Stomach (tissue), 9 donors: ENCODE measurements around the gene MARCHF10. TPM values are rescaled to one million over a fixed set of nuclear protein-coding genes. Genes with fewer than 3 reads are reported as not detected.

Experiments used
- DNase-seq, 2 donors: peaks; one replicate each; pipeline versions ENCODE4 v3.0.0 to v3.0.0-alpha.2; 2013 to 2019
- H3K27ac ChIP-seq, 5 donors: fragments of 200-600 bp in 4 of 5; sonication (generic) in 4 of 5; one replicate each; pipeline ENCODE4 v1.5.1; 2013 to 2019; ENCODE audit warnings: mild to moderate bottlenecking in 1 of 5, moderate library complexity in 1 of 5
- H3K27me3 ChIP-seq, 3 donors: fragments of 200-600 bp; sonication (generic); one replicate each; pipeline ENCODE4 v1.5.1; 2017 to 2019; ENCODE audit warnings: mixed run types in 1 of 3
- H3K36me3 ChIP-seq, 4 donors: fragments of 200-600 bp; sonication (generic); 1 replicate in 3 of 4; 2 replicates in 1 of 4; pipeline ENCODE4 v1.5.1; 2016 to 2019
- H3K4me1 ChIP-seq, 4 donors: fragments of 200-600 bp; sonication (generic); one replicate each; pipeline ENCODE4 v1.5.1; 2016 to 2019
- H3K4me3 ChIP-seq, 4 donors: fragments of 200-600 bp; sonication (generic) in 3 of 4; one replicate each; pipeline ENCODE4 v1.5.1; 2016 to 2019; ENCODE audit warnings: mild to moderate bottlenecking in 1 of 4
- H3K9me3 ChIP-seq, 4 donors: fragments of 200-600 bp; sonication (generic); one replicate each; pipeline ENCODE4 v1.5.1; 2016 to 2019
- CTCF ChIP-seq, 7 experiments: fragments of 450-650 bp in 4 of 7; fragments of 200-600 bp in 3 of 7; sonication (generic) in 3 of 7; IDR thresholded peaks; one replicate each; pipeline ENCODE4 v1.5.1; 2016 to 2019; ENCODE audit warnings: antibody characterized with exemption in 7 of 7, control low read depth in 2 of 7, mild to moderate bottlenecking in 1 of 7
- EP300 ChIP-seq: sonication (generic); formaldehyde crosslinking; IDR thresholded peaks from one replicate; pipeline ENCODE4 v1.6.1; 2017; ENCODE audit warnings: antibody characterized with exemption
- POLR2A ChIP-seq, 4 donors: fragments of 450-650 bp; IDR thresholded peaks; one replicate each; pipeline ENCODE4 v1.6.1; 2016; ENCODE audit warnings: antibody characterized with exemption in 4 of 4, control low read depth in 2 of 4, mild to moderate bottlenecking in 1 of 4, moderate library complexity in 1 of 4
- POLR2AphosphoS5 ChIP-seq, 3 donors: sonication (generic); formaldehyde crosslinking; IDR thresholded peaks; one replicate each; pipeline ENCODE4 v1.6.1; 2016; ENCODE audit warnings: antibody characterized with exemption in 3 of 3
- WGBS, 5 donors: extraction: QIAGEN DNeasy Blood & Tissue Kit in 3 of 5; methylation state at CpG; one replicate each; pipeline versions ENCODE4 v1.1.5 to v1.1.7; 2013 to 2018; 5-methylcytosine and 5-hydroxymethylcytosine counted together
- intact Hi-C: fragments of 100-400 bp; cut with DNase I; formaldehyde crosslinking; loops from one replicate; pipeline ENCODE4 v1.15.1; 2023; ENCODE audit warnings: low total_unique reads
- polyA plus RNA-seq, 3 donors: library from polyadenylated mRNA; stranded (reverse); fragments of 200-250 nt; gene quantifications; one replicate each; pipeline ENCODE4 v1.2.3, GENCODE V29; 2013
- total RNA-seq, 5 donors: library from RNA; depleted of rRNA; stranded (reverse); fragments of >200 nt; gene quantifications; one replicate each; pipeline versions ENCODE4 v1.1.0 to v1.2.3, GENCODE V29; 2014 to 2016
- donor health status: healthy with polysubstance abuse.
- donor health status: Bipolar disorder and iron deficiency.
- donor health status: healthy.

Gene MARCHF10
- total and polyA plus RNA-seq, 8 donors: 0.31 to 0.89 TPM; not detected in 6

GRCh38 chr17:62775876-62776275, 32.2 kb downstream of the MARCHF10 start:
- no peak for DNase-seq
- H3K9me3 ChIP-seq: peaks cover 0 to 6% (median 0%) of the 10 kb centered on the region in 4 donors
- no peak overlapping the region for H3K4me3 ChIP-seq
- H3K27me3 ChIP-seq: peaks cover 0 to 10% (median 0%) of the 10 kb centered on the region in 3 donors
- no peak overlapping the region for H3K27ac ChIP-seq
- intact Hi-C loops: no loop called here
- TF ChIP-seq POLR2AphosphoS5 (IDR thresholded peaks at IDR 0.05): no peak
- TF ChIP-seq POLR2A (IDR thresholded peaks at IDR 0.05): no peak
- TF ChIP-seq EP300: no peak
- TF ChIP-seq CTCF (IDR thresholded peaks at IDR 0.05): no peak
- H3K4me1 ChIP-seq: peaks cover 5 to 20% (median 12%) of the 10 kb centered on the region in 4 donors
- H3K36me3 ChIP-seq: no peaks in the 10 kb centered on the region
- WGBS, 5 donors: 94 to 98% (median 96%) methylated on average over 4 of the region's 4 CpGs

- peaks cover 0 to 7% (median 4%) of the 10 kb centered on the region in 4 donors for H3K4me1 ChIP-seq
- no peak for DNase-seq
- H3K27me3 ChIP-seq: peaks cover 0 to 10% (median 0%) of the 10 kb centered on the region in 3 donors
- H3K27ac ChIP-seq: no peak overlapping the region
- WGBS, 5 donors: 42 to 81% (median 67%) methylated on average over 3 to 5 of the region's 5 CpGs
- H3K4me3 ChIP-seq: no peak overlapping the region
- no peaks in the 10 kb centered on the region for H3K36me3 ChIP-seq
- TF ChIP-seq EP300 (no peak), POLR2AphosphoS5 (IDR thresholded peaks at IDR 0.05) (no peak), CTCF (IDR thresholded peaks at IDR 0.05) (no peak), POLR2A (IDR thresholded peaks at IDR 0.05) (no peak)
- peaks cover 0 to 6% (median 0%) of the 10 kb centered on the region in 4 donors for H3K9me3 ChIP-seq
- intact Hi-C loops: no loop called here
These were observed 33.8 kb downstream of the MARCHF10 start for GRCh38 chr17:62774338-62774737.

GRCh38 chr17:62767997-62768396, 40.1 kb downstream of the MARCHF10 start:
- no peaks in the 10 kb centered on the region for H3K36me3 ChIP-seq
- H3K4me1 ChIP-seq: no peaks in the 10 kb centered on the region
- no peak for TF ChIP-seq EP300
- no peak for TF ChIP-seq POLR2AphosphoS5 (IDR thresholded peaks at IDR 0.05)
- H3K27ac ChIP-seq: no peak overlapping the region
- peaks cover 0 to 6% (median 0%) of the 10 kb centered on the region in 4 donors for H3K9me3 ChIP-seq
- H3K4me3 ChIP-seq: no peak overlapping the region
- intact Hi-C loops: no loop called here
- no peak for DNase-seq
- no peaks in the 10 kb centered on the region for H3K27me3 ChIP-seq
- WGBS, 5 donors: 90 to 96% (median 92%) methylated on average over 5 of the region's 5 CpGs

GRCh38 chr17:62765351-62765750, 42.8 kb downstream of the MARCHF10 start:
- no peak for TF ChIP-seq EP300
- TF ChIP-seq POLR2AphosphoS5 (IDR thresholded peaks at IDR 0.05): no peak
- no peak for TF ChIP-seq POLR2A (IDR thresholded peaks at IDR 0.05)
- no peak for TF ChIP-seq CTCF (IDR thresholded peaks at IDR 0.05)
- Histone ChIP-seq H3K4me1 (peaks cover 0 to 7% (median 4%) of the 10 kb centered on the region in 4 donors), H3K36me3 (no peaks in the 10 kb centered on the region), H3K9me3 (no peaks in the 10 kb centered on the region), H3K4me3 (no peak overlapping the region), H3K27ac (no peak overlapping the region), H3K27me3 (peaks cover 0 to 5% (median 0%) of the 10 kb centered on the region in 3 donors)
- WGBS, 5 donors: 82 to 87% (median 84%) methylated on average over 10 of the region's 10 CpGs
- DNase-seq: no peak
- intact Hi-C loops: no loop called here

GRCh38 chr17:62763891-62764600, 44.1 kb downstream of the MARCHF10 start:
- Histone ChIP-seq H3K36me3 (no peaks in the 10 kb centered on the region), H3K27me3 (peaks cover 0 to 5% (median 0%) of the 10 kb centered on the region in 3 donors), H3K4me3 (no peak overlapping the region), H3K4me1 (peaks cover 0 to 10% (median 5%) of the 10 kb centered on the region in 4 donors), H3K27ac (no peak overlapping the region), H3K9me3 (no peaks in the 10 kb centered on the region)
- TF ChIP-seq EP300 (no peak), POLR2AphosphoS5 (IDR thresholded peaks at IDR 0.05) (no peak), CTCF (IDR thresholded peaks at IDR 0.05) (no peak), POLR2A (IDR thresholded peaks at IDR 0.05) (no peak)
- intact Hi-C loops: no loop called here
- DNase-seq: no peak
- 83 to 89% (median 83%) methylated on average over 15 of the region's 15 CpGs for WGBS, 5 donors
